ACC112 (cell line): ENCODE data around the gene KDM2B.

Experiments
- H2AFZ ChIP-seq: fragments of 200-600 bp; sonication (generic); one replicate; pipeline ENCODE4 v1.6.0; 2017; ENCODE audit warnings: antibody characterized with exemption, low read length; ENCODE audit not compliant: unreplicated experiment
- H3K27ac ChIP-seq: fragments of 200-600 bp; sonication (generic); 2 replicates; pipeline ENCODE4 v1.5.1; 2014; ENCODE audit warnings: low read depth, mild to moderate bottlenecking, antibody characterized with exemption, low read length, moderate library complexity
- H3K27me3 ChIP-seq: fragments of 200-600 bp; sonication (generic); 2 replicates; pipeline ENCODE4 v1.6.1; 2014; ENCODE audit warnings: mild to moderate bottlenecking, antibody characterized with exemption, low read length, moderate library complexity, mixed read lengths; ENCODE audit not compliant: insufficient read depth
- H3K36me3 ChIP-seq: fragments of 200-600 bp; sonication (generic); 2 replicates; pipeline ENCODE4 v1.6.1; 2016; ENCODE audit warnings: mild to moderate bottlenecking, antibody characterized with exemption, low read length, moderate library complexity, mixed read lengths; ENCODE audit not compliant: insufficient read depth
- H3K4me1 ChIP-seq: fragments of 200-600 bp; sonication (generic); one replicate; pipeline ENCODE4 v1.6.1; 2016; ENCODE audit warnings: low read length, mixed read lengths; ENCODE audit not compliant: insufficient read depth, unreplicated experiment, control insufficient read depth
- H3K4me3 ChIP-seq: fragments of 200-600 bp; sonication (generic); 2 replicates; pipeline ENCODE4 v1.5.1; 2014; ENCODE audit warnings: mild to moderate bottlenecking, low read depth, low read length
- H3K79me2 ChIP-seq: fragments of 200-600 bp; sonication (generic); one replicate; pipeline ENCODE4 v1.6.0; 2016; ENCODE audit warnings: low read length; ENCODE audit not compliant: control insufficient read depth, unreplicated experiment, insufficient read depth

KDM2B gene

DNA sequence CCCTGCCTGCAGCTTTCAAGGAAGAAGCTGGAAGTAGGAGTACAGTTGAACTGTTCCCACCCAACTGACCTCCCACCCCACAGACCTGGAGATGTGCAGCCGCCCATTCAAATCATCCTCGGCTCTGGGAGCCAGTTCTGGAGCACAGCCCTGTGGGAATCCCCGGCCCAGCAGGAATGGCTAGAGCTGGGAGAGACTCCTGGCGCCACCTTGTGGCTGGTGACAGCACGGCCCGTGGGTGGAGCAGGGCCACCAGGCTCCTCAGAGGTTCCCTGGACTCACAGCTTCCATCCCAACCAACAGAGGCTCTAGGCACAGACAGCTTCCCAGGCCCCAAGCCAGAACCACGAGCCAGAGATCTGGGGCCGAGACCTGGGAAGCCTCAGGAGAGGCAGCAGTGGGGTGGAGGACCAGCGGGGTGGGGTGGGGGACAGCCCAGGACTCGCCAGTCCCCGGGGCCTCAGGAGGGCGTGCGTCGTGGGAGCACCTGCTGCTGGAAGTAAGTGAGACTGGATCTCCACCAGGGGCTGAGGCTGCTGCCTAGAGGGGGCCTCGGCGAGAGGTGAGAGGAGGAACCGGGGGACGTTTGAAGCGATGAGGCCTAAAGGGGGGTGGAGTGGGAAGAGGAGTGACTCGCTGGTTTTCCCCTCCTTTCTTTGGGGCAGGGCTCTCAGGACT is 137.5 kb downstream of the KDM2B start:
- Histone ChIP-seq H3K4me1 (no peaks in the 10 kb centered on the region), H3K79me2 (no peaks in the 10 kb centered on the region), H2AFZ (no peak overlapping the region), H3K4me3 (no peak overlapping the region), H3K27ac (no peak overlapping the region), H3K27me3 (no peaks in the 10 kb centered on the region), H3K36me3 (0 out of 2 replicates have a peak, but pooled peaks cover 8% of the 10 kb centered on the region)

DNA sequence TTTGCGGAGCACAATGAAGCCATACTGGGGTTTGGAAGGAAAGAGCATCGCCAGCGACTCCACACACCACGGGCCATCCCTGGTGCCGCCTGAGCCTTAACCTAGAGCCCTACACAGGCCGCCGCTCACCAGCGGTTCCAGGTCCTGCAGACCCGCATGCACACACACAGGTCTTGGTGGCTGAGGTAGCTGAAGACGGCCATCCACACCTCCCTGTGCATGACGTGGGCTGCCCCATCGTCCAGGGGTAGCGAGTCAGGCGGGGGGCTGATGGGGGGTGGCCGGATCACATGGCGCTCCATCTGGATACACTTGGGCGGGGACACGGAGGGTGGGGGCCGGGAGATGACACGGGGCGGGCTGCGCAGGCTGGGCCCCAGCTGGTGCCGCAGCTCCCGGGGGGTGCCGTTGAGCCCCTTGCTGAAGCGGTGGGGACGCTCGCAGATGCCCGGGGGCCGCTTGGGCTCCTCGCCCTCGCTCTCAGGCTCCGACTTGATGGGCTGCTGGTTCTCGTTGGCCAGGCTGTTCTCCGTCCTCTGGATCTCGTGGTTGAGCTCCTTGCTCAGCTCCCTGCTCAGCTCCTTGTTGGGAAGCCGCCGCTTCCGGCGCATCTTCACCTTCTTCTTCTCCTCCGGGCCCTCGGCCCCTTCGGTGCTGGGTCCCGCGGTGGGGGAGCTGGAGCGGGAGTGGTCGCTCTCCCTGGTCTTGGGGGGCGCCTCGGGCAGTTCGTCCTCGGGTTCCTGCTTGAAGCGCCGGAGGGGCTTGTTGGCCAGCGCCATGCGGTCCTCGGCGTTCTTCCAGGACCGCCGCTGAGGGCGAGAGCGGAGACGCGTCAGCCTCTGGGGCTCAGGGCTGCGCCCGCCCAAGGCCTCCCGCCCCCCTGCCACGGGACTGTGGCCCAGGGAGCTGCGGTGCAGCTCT is 138.5 kb downstream of the KDM2B start:
- no peaks in the 10 kb centered on the region for H3K27me3 ChIP-seq
- no peaks in the 10 kb centered on the region for H3K79me2 ChIP-seq
- H3K27ac ChIP-seq: no peak overlapping the region
- H3K4me1 ChIP-seq: no peaks in the 10 kb centered on the region
- H3K4me3 ChIP-seq: no peak overlapping the region
- H3K36me3 ChIP-seq: peaks cover 11% of the 10 kb centered on the region; the same call in 1 of the 2 replicates
- no peak overlapping the region for H2AFZ ChIP-seq

DNA sequence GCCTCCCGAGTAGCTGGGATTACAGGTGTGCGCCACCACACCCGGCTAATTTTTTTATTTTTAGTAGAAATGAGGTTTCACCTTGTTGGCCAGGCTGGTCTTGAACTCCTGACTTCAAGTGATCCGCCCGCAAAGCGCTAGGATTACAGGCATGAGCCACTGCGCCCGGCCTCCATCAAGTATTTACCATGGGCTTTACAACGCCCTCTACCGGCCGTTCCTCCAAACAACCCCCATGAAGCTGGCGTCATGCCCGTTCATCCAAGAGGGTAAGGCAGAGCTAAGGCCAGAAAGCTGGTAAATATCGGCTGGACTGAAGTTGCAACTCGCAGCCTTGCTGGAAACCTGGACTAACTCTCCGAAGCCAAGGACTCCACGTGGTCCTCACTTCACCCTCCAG is 139.3 kb downstream of the KDM2B start:
- H3K36me3 ChIP-seq: peaks cover 19% of the 10 kb centered on the region
- no peak overlapping the region for H3K4me3 ChIP-seq
- H2AFZ ChIP-seq: no peak overlapping the region
- no peaks in the 10 kb centered on the region for H3K79me2 ChIP-seq
- no peaks in the 10 kb centered on the region for H3K4me1 ChIP-seq
- no peak overlapping the region for H3K27ac ChIP-seq
- H3K27me3 ChIP-seq: no peaks in the 10 kb centered on the region

DNA sequence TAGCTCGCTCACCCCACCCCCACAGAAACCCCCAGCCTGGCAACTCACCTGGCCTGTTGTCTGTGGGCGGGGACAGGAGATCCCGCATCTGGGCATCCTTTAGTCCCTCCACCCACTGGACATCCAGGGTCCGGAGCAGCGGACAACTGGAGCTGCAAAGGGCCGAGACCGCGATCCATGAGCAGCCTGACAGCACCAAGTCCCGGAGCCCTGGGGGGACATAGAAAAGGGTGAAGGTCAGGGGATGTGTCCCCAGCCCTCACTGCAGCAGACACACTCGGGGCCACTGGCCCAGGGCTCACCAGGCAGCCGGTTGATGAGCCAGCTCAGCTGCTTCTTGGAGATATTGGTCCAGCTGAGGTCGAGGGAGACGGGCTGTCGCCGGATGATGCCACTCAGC is 140.1 kb downstream of the KDM2B start:
- Histone ChIP-seq H3K27me3 (no peaks in the 10 kb centered on the region), H3K36me3 (peaks cover 24% of the 10 kb centered on the region), H3K27ac (no peak overlapping the region), H2AFZ (no peak overlapping the region), H3K79me2 (no peaks in the 10 kb centered on the region), H3K4me3 (no peak overlapping the region), H3K4me1 (no peaks in the 10 kb centered on the region)

DNA sequence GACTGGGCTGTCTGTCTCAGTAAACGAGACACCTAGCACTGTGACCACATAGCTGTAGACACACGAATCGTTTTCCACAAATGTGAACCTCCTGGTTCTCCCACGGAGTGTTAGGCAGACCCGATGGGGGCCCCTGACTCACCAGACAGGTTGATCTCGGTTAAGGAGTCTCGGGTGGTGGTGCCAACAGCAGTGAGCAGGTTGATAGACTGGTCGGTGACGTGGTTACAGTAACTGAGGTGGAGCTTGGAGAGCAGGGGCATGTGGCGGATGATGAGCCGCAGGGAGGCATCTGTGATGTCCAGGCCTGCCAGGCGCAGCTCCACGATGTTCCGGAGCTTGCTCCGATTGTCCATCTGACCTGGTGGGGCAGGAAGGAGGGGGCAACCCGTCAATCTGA is 141.1 kb downstream of the KDM2B start:
- Histone ChIP-seq H3K27ac (no peak overlapping the region), H3K36me3 (peaks cover 26% of the 10 kb centered on the region), H3K4me3 (no peak overlapping the region), H3K79me2 (no peaks in the 10 kb centered on the region), H2AFZ (no peak overlapping the region), H3K27me3 (no peaks in the 10 kb centered on the region), H3K4me1 (no peaks in the 10 kb centered on the region)

DNA sequence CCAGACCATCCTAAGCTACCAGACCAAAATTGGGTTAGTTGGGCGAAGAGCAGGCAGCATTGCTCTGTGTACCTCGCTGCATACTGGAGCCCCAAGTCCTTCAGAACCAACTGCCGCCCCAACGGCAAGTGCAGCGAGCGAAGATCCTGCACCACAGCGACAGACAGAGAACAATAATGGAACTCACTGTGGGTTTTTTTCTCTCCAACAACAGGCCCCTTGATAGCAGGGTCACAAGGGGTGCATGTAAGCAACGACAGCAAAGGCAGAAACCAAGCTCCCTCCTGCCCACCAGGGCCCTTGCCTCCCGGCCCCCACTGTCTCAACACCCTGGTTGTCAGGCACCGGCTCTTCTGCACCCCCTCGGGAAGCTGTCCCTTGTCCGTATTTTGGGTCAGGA is 141.9 kb downstream of the KDM2B start:
- Histone ChIP-seq H3K79me2 (no peaks in the 10 kb centered on the region), H3K4me3 (no peak overlapping the region), H2AFZ (no peak overlapping the region), H3K36me3 (peaks cover 26% of the 10 kb centered on the region), H3K27ac (no peak overlapping the region), H3K27me3 (no peaks in the 10 kb centered on the region), H3K4me1 (no peaks in the 10 kb centered on the region)

DNA sequence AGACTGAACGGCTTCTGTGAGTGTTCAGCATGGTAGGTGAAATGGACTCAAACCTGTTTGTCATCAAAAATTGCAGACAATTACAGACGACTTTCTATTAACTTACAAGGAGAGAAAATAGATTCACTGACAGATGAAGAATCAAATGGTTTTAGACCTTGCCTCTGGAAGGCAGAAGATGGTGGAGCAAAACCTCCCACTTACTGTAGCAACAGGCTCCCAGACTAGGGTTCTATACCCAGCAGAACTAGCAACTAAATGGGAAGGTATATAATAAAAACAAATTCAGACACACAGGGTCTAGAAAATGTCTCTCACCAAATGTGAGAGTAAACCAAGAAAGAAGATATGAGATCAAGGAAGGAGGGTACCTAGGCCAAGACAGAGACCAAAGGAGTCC is 144.1 kb downstream of the KDM2B start:
- no peaks in the 10 kb centered on the region for H3K27me3 ChIP-seq
- no peak overlapping the region for H3K4me3 ChIP-seq
- no peaks in the 10 kb centered on the region for H3K79me2 ChIP-seq
- H2AFZ ChIP-seq: no peak overlapping the region
- no peaks in the 10 kb centered on the region for H3K4me1 ChIP-seq
- H3K36me3 ChIP-seq: peaks cover 23% of the 10 kb centered on the region
- H3K27ac ChIP-seq: no peak overlapping the region

DNA sequence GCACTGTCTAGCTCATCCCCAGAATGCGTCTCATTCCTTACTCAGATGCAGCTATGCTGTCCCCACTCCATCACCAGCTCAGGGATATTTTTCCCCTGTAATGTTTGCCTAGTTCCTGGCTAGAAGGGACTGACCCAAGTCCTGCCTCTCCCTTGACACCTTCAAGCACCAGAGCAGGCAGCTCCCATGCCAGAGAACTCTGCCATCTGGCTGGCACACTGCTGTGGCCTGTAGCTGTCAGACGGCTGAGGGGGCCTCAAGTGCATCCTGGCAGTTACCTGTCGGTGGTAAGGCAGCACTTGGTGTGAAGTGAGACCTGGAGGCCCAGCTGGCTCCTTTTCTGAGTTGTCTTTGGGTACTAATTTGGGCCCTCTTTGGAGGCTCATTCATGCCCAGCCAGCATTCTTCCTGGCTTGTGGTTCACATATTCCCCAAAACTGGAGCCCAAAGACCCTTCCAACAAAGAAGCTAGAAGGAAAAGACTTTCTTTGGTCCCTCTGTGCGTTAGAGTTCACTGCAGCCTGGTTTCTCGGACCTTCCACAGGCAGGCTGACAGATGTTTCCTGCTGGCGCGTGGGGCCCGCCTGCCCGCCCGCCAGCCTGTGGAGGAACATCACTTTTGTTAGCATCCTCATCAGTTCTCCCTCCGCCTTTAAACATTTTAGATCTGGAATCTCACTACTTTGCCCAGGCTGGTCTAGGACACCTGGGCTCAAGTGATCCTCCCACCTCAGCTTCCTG is 147.9 kb downstream of the KDM2B start:
- no peak overlapping the region for H2AFZ ChIP-seq
- no peaks in the 10 kb centered on the region for H3K4me1 ChIP-seq
- H3K27me3 ChIP-seq: no peaks in the 10 kb centered on the region
- H3K27ac ChIP-seq: no peak overlapping the region
- H3K4me3 ChIP-seq: no peak overlapping the region
- no peaks in the 10 kb centered on the region for H3K79me2 ChIP-seq
- peaks cover 44% of the 10 kb centered on the region for H3K36me3 ChIP-seq

DNA sequence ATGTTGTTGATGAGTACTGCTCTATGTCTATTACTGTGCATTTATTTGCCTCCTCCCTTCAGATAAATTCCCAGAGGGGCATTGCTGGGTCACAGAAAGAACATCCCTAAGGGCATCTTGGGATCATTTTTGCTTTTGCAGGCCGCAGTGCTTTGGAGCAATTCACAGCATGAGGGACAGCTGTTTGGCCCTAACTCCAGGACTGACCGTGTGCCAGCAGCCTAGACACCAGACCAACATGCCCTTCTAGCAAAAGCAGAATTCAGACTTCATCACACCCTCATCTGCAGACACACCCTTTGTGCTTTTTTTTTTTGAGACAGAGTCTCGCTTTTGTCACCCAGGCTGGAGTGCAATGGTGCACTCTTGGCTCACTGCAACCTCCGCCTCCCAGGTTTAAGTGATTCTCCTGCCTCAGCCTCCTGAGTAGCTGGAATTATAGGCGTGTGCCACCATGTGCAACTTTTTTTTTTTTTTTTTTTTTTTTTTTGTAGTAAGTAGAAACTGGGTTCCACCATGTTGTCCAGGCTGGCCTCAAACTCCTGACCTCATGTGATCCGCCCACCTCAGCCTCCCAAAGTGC is 149.9 kb downstream of the KDM2B start:
- Histone ChIP-seq H3K27ac (no peak overlapping the region), H3K4me3 (no peak overlapping the region), H2AFZ (no peak overlapping the region), H3K4me1 (no peaks in the 10 kb centered on the region), H3K36me3 (peaks cover 36% of the 10 kb centered on the region; the same call in 1 of the 2 replicates), H3K79me2 (no peaks in the 10 kb centered on the region), H3K27me3 (no peaks in the 10 kb centered on the region)

DNA sequence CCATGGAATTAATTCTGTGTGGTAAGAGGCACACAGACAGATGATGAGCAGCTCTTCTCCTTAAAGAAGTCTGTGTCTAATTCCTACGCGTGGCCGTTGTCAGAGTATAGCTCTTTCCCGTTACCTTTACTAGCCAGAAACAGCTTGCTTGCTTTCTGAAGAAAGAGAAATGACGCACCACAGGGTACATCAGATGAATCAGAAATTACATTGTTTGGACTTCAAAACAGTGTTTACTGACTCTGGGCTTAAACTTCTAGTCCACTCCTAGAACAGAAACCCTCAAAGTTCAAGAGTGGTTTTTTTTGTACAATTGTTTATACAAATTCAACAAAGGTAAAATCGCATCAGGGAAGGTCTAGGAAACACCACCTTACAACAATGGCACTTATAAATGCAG is 151.9 kb downstream of the KDM2B start:
- Histone ChIP-seq H3K79me2 (no peaks in the 10 kb centered on the region), H3K4me1 (no peaks in the 10 kb centered on the region), H3K27ac (no peak overlapping the region), H3K36me3 (peaks cover 33% of the 10 kb centered on the region; the same call in 1 of the 2 replicates), H3K4me3 (no peak overlapping the region), H3K27me3 (no peaks in the 10 kb centered on the region), H2AFZ (no peak overlapping the region)
